ENCODE results near the gene SSPN. TPM values are rescaled to one million over a fixed set of nuclear protein-coding genes. Genes with fewer than 3 reads are reported as not detected.

Gene SSPN
- total and polyA plus RNA-seq, 9 of the 15 experiments (the other 6 are each of a cell fraction or from before 2014, with no cell fraction given), result 0.40 TPM; not detected in 8

GRCh38 chr12:26278266-26278665, 82.9 kb downstream of the SSPN start:
- no peak overlapping the region for H2AFZ ChIP-seq (ENCODE audit: low read depth, low read length)
- no peaks in the 10 kb centered on the region for H4K20me1 ChIP-seq (replicated peaks; ENCODE audit: control insufficient read depth, insufficient read depth, low read length)
- H3K4me3 ChIP-seq, result no peak overlapping the region
- intact Hi-C loops (cut with micrococcal nuclease) (no loop called here), in situ Hi-C loops (cut with MboI) (no loop called here)
- H3K27ac ChIP-seq (ENCODE audit: extremely low read depth, low read depth, low read length), result no peak overlapping the region
- no TSS peak for BruUV-seq (replicated peaks)
- no peaks in the 10 kb centered on the region for H3K36me3 ChIP-seq (ENCODE audit: control insufficient read depth, insufficient read depth, low read length)
- no peak overlapping the region for H3K9ac ChIP-seq (ENCODE audit: insufficient read depth in 1 of 2, low read depth in 2 of 2, low read length in 2 of 2)
- H3K79me2 ChIP-seq (ENCODE audit: control insufficient read depth, insufficient read depth, low read length), result no peaks in the 10 kb centered on the region
- H3K4me1 ChIP-seq (replicated peaks in 1 of 2; ENCODE audit: control insufficient read depth in 2 of 2, insufficient read depth in 2 of 2, low read length in 2 of 2), result peaks cover 10 to 32% of the 10 kb centered on the region in 2 experiments; a peak in 4 of 5 replicates
- H3K9me1 ChIP-seq (ENCODE audit: control insufficient read depth, insufficient read depth, low read length), result no peaks in the 10 kb centered on the region
- no peak for FAIRE-seq
- ChIA-PET POLR2A (interaction anchor here (0.6 to 1.6 kb wide), 3 partner anchors 8 to 180 kb away, joined by 3 to 6 read pairs (median 4); no protein-coding TSS in a partner anchor), CTCF (ENCODE audit: low intra/inter-chr PET ratio) (no interaction called here)
- no peak overlapping the region for H3K4me2 ChIP-seq (ENCODE audit: insufficient read depth, low read length)
- no peak for DNase-seq (ENCODE audit: extremely low read depth in 1 of 4, low spot score in 3 of 4)
- no peaks in the 10 kb centered on the region for H3K9me3 ChIP-seq (replicated peaks; ENCODE audit: control insufficient read depth, insufficient read depth, low read depth, low read length)
- 50% methylated on average over 1 of the region's 1 CpG for WGBS (ENCODE audit: insufficient coverage, low coverage, missing lambda C conversion rate)
- no peak for ATAC-seq
- H3K27me3 ChIP-seq (ENCODE audit: control insufficient read depth in 2 of 2, insufficient read depth in 2 of 2, low read length in 2 of 2), result no peaks in the 10 kb centered on the region
- no peak for TF ChIP-seq CHD4 (IDR thresholded peaks at IDR 0.05; ENCODE audit: insufficient read depth, insufficient replicate concordance, low read depth, low read length, poor library complexity, severe bottlenecking)
- TF ChIP-seq PREB (CRISPR knock-in tag; IDR thresholded peaks at IDR 0.05), result no peak
- TF ChIP-seq SUPT5H (IDR thresholded peaks at IDR 0.05), result no peak
- no peak for TF ChIP-seq NCOA2 (IDR thresholded peaks at IDR 0.05; ENCODE audit: partially characterized antibody in 2 of 2)
- TF ChIP-seq DEAF1 (CRISPR knock-in tag; IDR thresholded peaks at IDR 0.05), result no peak
- no peak for TF ChIP-seq BRCA1 (IDR thresholded peaks at IDR 0.05)
- TF ChIP-seq BRCA1 (CRISPR knock-in tag; IDR thresholded peaks at IDR 0.05), result no peak
- no peak for TF ChIP-seq CBX5 (IDR thresholded peaks at IDR 0.05; ENCODE audit: borderline replicate concordance, low read depth)
- no peak for TF ChIP-seq ZNF518B (CRISPR knock-in tag; IDR thresholded peaks at IDR 0.05)
- TF ChIP-seq ZNF217 (CRISPR knock-in tag; IDR thresholded peaks at IDR 0.05), result no peak
- TF ChIP-seq TRIM28 (IDR thresholded peaks at IDR 0.05), result no peak
- no peak for TF ChIP-seq ZNF212 (CRISPR knock-in tag; IDR thresholded peaks at IDR 0.05)
- no peak for TF ChIP-seq HMG20A (CRISPR knock-in tag; conservative IDR thresholded peaks at IDR 0.05)
- no peak for TF ChIP-seq CREM (IDR thresholded peaks at IDR 0.05; ENCODE audit: low read depth)
- no peak for TF ChIP-seq ZNF76 (CRISPR knock-in tag; IDR thresholded peaks at IDR 0.05; ENCODE audit: borderline replicate concordance)
- no peak for TF ChIP-seq ZBTB9 (CRISPR knock-in tag; IDR thresholded peaks at IDR 0.05)
- no peak for TF ChIP-seq CBX8 (IDR thresholded peaks at IDR 0.05; ENCODE audit: borderline replicate concordance, extremely low read depth, low read depth, low read length, poor library complexity, severe bottlenecking)

All from K562 (cell line).